Mucosa of descending colon (tissue), 3 donors: ENCODE measurements around the gene ST3GAL4. TPM values are rescaled to one million over a fixed set of nuclear protein-coding genes. Genes with fewer than 3 reads are reported as not detected.

Source experiments
- ATAC-seq: fragments of 200-7000 bp; cut with Tn5 transposase; one replicate; pipeline ENCODE4 v1.9.1; 2020; ENCODE audit warnings: mild to moderate bottlenecking, moderate library complexity
- DNase-seq, 3 donors: peaks; one replicate each; pipeline ENCODE4 v3.0.0-alpha.2; 2020
- H3K36me3 ChIP-seq: fragments of 200-600 bp; one replicate; pipeline ENCODE4 v1.8.0; 2021; ENCODE audit warnings: low read depth, mild to moderate bottlenecking
- H3K4me1 ChIP-seq: fragments of 200-600 bp; one replicate; pipeline ENCODE4 v1.8.0; 2021; ENCODE audit warnings: low read depth, mild to moderate bottlenecking
- H3K4me3 ChIP-seq: fragments of 200-600 bp; one replicate; pipeline ENCODE4 v1.8.0; 2021; ENCODE audit warnings: mild to moderate bottlenecking
- H3K9me3 ChIP-seq: fragments of 200-600 bp; one replicate; pipeline ENCODE4 v1.8.0; 2021; ENCODE audit warnings: mild to moderate bottlenecking
- intact Hi-C, 2 donors: fragments of 100-400 bp; cut with DNase I in 1 of 2; cut with micrococcal nuclease in 1 of 2; formaldehyde crosslinking; loops; one replicate each; pipeline versions ENCODE4 v1.11.0 to v1.11.1; 2022; cut with DNase I, micrococcal nuclease
- total RNA-seq, 3 donors: library from RNA; stranded (reverse); fragmentation: NEBNext Ultra II Directional in 2 of 3; extraction: Animal tissue kit (Norgen Biotek cat#: 25700) in 2 of 3; gene quantifications; one replicate each; pipeline versions ENCODE4 v1.2.1 to v1.2.4, GENCODE V29; 2021 to 2023
- TF ChIP-seq, protein P1 (sequence below): fragments of 200-600 bp; IDR thresholded peaks from one replicate; pipeline ENCODE4 v1.8.0; 2022; ENCODE audit warnings: antibody characterized with exemption, mild to moderate bottlenecking
- donor health status: DM: no; HTN: no; CAD: no; lungs with moderate emphysema.
- donor health status: DM: no; HTN: no; CAD: no.
- donor health status: DM: no; HTN: yes; CAD: no.

The ST3GAL4 gene
- total RNA-seq, 3 donors from 2014 or later: 94.7 to 460 (median 217) TPM

DNA sequence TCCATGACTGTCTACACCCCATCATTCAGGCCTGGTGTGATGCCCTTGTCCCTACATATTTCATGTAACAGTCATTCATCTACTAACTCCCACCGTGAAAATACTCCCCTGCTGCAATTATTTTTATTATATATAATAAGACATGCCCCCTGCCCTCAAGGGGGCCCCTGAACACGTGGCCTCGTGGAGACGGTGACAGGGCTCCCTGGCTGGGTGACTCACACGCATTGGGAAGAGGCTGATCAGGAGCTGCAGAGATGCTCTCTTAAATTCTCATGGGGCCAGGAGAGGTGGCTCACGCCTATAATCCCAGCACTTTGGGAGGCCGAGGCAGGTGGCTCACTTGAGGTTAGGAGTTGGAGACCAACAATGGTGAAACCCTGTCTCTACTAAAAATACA, 88.6 kb downstream of the ST3GAL4 start:
- Histone ChIP-seq H3K36me3 (no peaks in the 10 kb centered on the region), H3K9me3 (no peaks in the 10 kb centered on the region), H3K4me3 (no peak overlapping the region), H3K4me1 (peaks cover 9% of the 10 kb centered on the region)
- DNase-seq (no peak), ATAC-seq (no peak)
- TF ChIP-seq, protein P1, sequence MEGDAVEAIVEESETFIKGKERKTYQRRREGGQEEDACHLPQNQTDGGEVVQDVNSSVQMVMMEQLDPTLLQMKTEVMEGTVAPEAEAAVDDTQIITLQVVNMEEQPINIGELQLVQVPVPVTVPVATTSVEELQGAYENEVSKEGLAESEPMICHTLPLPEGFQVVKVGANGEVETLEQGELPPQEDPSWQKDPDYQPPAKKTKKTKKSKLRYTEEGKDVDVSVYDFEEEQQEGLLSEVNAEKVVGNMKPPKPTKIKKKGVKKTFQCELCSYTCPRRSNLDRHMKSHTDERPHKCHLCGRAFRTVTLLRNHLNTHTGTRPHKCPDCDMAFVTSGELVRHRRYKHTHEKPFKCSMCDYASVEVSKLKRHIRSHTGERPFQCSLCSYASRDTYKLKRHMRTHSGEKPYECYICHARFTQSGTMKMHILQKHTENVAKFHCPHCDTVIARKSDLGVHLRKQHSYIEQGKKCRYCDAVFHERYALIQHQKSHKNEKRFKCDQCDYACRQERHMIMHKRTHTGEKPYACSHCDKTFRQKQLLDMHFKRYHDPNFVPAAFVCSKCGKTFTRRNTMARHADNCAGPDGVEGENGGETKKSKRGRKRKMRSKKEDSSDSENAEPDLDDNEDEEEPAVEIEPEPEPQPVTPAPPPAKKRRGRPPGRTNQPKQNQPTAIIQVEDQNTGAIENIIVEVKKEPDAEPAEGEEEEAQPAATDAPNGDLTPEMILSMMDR: no peak
- intact Hi-C loops: loop anchor here (10.0 kb wide), 2 partner anchors 551 to 901 kb away; no protein-coding TSS in a partner anchor

DNA sequence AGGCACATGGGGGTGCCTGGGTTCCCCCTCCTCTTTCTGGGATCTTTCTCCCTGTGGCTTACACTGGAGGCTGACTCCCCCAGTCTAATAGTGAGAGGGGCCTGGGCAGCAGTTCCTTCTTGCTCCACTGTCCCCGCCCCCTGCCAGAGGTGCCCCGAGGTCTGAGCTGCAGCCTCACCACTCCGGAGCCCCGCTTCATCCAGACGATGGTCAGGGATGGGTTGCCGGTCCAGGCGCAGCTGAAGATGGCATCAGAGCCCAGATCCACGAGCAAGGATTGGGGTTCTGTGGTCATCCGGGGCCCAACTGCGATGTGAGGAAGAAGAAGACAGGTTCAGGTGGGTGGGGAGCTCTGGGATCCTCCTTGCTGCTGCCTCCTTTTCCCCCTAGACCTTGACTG, 91.1 kb downstream of the ST3GAL4 start:
- Histone ChIP-seq H3K4me1 (no peaks in the 10 kb centered on the region), H3K9me3 (no peaks in the 10 kb centered on the region), H3K4me3 (no peak overlapping the region), H3K36me3 (no peaks in the 10 kb centered on the region)
- TF ChIP-seq, protein P1: no peak
- intact Hi-C loops: loop anchor here (10.0 kb wide), 2 partner anchors 548 to 898 kb away; no protein-coding TSS in a partner anchor
- ATAC-seq: no peak
- DNase-seq: no peak

DNA sequence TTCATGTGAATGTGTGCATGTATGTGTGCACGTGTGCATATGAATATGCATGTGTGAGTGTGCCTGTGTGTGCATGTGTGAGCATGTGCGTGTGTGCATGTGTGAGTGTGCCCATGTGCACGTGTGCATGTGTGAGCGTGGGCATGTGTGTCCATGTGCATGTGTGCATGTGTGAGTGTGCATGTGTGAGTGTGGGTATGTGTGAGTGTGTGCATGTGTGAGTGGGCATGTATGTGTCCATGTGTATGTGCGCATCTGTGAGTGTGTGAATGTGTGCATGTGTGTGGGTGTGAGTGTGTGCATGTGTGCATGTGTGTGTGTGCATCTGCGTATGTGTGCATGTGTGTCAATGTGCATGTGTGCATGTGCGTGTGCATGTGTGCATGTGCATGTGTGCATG, 94.7 kb downstream of the ST3GAL4 start:
- DNase-seq (no peak), ATAC-seq (no peak)
- TF ChIP-seq, protein P1: no peak
- no peaks in the 10 kb centered on the region for H3K9me3 ChIP-seq
- H3K36me3 ChIP-seq: no peaks in the 10 kb centered on the region
- no peak overlapping the region for H3K4me3 ChIP-seq
- no peaks in the 10 kb centered on the region for H3K4me1 ChIP-seq
- intact Hi-C loops: no loop called here

DNA sequence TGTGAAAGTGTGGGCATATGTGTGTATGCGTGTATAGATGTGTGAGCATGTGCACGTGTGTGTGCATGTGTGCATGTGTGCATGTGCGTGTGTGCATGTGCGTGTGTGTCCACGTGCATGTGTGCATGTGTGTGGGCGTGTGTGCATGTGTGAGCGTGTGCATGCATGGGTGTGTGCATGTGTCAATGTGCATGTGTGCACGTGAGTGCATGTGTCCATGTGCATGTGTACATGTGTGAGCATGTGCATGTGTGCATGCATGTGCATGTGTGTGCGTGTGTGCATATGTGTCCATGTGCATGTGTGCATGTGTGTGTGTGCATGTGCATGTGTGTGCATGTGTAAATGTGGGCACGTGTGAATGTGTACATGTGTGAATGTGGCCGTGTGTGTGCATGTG, 95.3 kb downstream of the ST3GAL4 start:
- DNase-seq: no peak
- TF ChIP-seq, protein P1: no peak
- no peaks in the 10 kb centered on the region for H3K9me3 ChIP-seq
- no peaks in the 10 kb centered on the region for H3K36me3 ChIP-seq
- no peak for ATAC-seq
- no peak overlapping the region for H3K4me3 ChIP-seq
- intact Hi-C loops: no loop called here
- H3K4me1 ChIP-seq: no peaks in the 10 kb centered on the region

DNA sequence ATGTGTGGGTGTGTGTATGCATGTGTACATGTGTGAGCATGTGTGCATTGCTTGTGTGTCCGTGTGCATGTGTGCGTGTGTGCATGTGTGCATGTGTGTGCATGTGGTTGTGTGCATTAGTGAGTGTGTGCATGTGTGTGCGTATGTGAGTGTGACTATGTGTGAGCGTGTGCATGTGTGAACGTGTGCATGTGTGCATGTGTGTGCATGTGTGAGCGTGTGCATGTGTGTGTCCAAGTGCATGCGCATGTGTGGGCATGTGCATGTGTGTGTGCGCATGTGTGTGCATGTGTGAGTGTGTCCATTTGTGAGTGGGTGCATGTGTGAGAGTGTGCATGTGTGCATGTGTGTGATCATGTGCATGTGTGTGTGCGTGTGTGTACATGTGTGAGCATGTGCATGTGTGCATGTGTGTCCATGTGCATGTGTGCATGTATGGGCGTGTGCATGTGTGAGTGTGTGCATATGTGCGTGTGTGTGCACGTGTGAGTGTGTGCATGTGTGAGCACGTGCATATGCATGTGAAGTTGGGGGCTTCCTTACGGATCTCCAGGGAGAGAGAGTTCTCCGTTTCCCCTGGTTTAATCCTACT, 95.8 kb downstream of the ST3GAL4 start:
- Histone ChIP-seq H3K36me3 (no peaks in the 10 kb centered on the region), H3K4me1 (no peaks in the 10 kb centered on the region), H3K9me3 (no peaks in the 10 kb centered on the region), H3K4me3 (no peak overlapping the region)
- no peak for ATAC-seq
- no peak for DNase-seq
- intact Hi-C loops: no loop called here
- TF ChIP-seq, protein P1: no peak
